CD4-positive, alpha-beta T cell treated with Interleukin-4 for 1 hour (primary cell): ENCODE data around the gene GMPS.
"Not testable (repeated sequence)": the region's sequence is repeated elsewhere in the genome, so short reads cannot be mapped to it uniquely, and the experiment has no call there.

ENCODE experiments used
- DNase-seq, 2 donors: peaks; one replicate each; pipeline ENCODE4 v3.0.0-alpha.2; 2020 to 2022

GMPS gene

GRCh38 chr3:155870133-155870944, at the start of gene GMPS:
GMPS (plus strand) TSS chr3:155870650; CDS start chr3:155870871, 221 bp downstream.
- DNase-seq: peak; percentile 96 to 97

- DNase-seq: not testable (repeated sequence)
Measured at GRCh38 chr3:155828490-155829098, 41.9 kb upstream of the GMPS start.

GRCh38 chr3:155835341-155836071, 34.9 kb upstream of the GMPS start:
- no peak for DNase-seq

GRCh38 chr3:155843569-155843968, 26.9 kb upstream of the GMPS start:
- DNase-seq: no peak

- DNase-seq: no peak
Measured at GRCh38 chr3:155846119-155846518, 24.3 kb upstream of the GMPS start.

- DNase-seq: no peak
Measured at GRCh38 chr3:155847993-155848392, 22.5 kb upstream of the GMPS start.

GRCh38 chr3:155849404-155849803, 21.0 kb upstream of the GMPS start:
- DNase-seq: not testable (repeated sequence)

GRCh38 chr3:155852341-155852740, 18.1 kb upstream of the GMPS start:
- no peak for DNase-seq

- peak; percentile 12 to 27 for DNase-seq
Measured at GRCh38 chr3:155853214-155854140, 17.0 kb upstream of the GMPS start.

GRCh38 chr3:155854141-155854940, 16.1 kb upstream of the GMPS start, which contains the start of gene SLC33A1:
SLC33A1 (minus strand) TSS chr3:155854427; CDS start chr3:155853997, 430 bp downstream.
- peak; percentile 99 for DNase-seq

GRCh38 chr3:155859859-155860258, 10.6 kb upstream of the GMPS start:
- peak in 1 of 2 donors; percentile 43 for DNase-seq

- not testable (repeated sequence) for DNase-seq
Measured at GRCh38 chr3:155860424-155860823, 10.0 kb upstream of the GMPS start.

GRCh38 chr3:155861476-155862183, 8.8 kb upstream of the GMPS start:
- DNase-seq: no peak

- DNase-seq: peak; percentile 76 to 87
Measured at GRCh38 chr3:155862290-155862982, 8.0 kb upstream of the GMPS start.

- no peak for DNase-seq
Measured at GRCh38 chr3:155863072-155863784, 7.2 kb upstream of the GMPS start.

GRCh38 chr3:155869691-155870090, 759 bp upstream of the GMPS start:
- DNase-seq: no peak

GRCh38 chr3:155870945-155871745, 695 bp downstream of the GMPS start:
- peak; percentile 35 to 45 for DNase-seq

- no peak for DNase-seq
Measured at GRCh38 chr3:155871746-155872158, 1.3 kb downstream of the GMPS start.
